HCT116 (cell line): Measurements from ENCODE around the gene AGER.

Experiments used
- EZH2 ChIP-seq: fragments of 200-600 bp; sonication (generic); IDR thresholded peaks from 2 replicates; pipeline ENCODE4 v1.6.1; 2017; ENCODE audit warnings: antibody characterized with exemption, mixed run types
- FOSL1 ChIP-seq: IDR thresholded peaks from 2 replicates; pipeline ENCODE4 v1.6.1; 2012; ENCODE audit warnings: low read depth
- JUND ChIP-seq: IDR thresholded peaks from 2 replicates; pipeline ENCODE4 v1.6.1; 2012
- POLR2A ChIP-seq: IDR thresholded peaks from 2 replicates; pipeline ENCODE4 v1.7.0; 2011; ENCODE audit warnings: borderline replicate concordance; ENCODE audit not compliant: insufficient read depth, insufficient read length; ENCODE audit errors: extremely low read depth
- POLR2AphosphoS5 ChIP-seq: IDR thresholded peaks from 2 replicates; pipeline ENCODE4 v1.6.1; 2011; ENCODE audit warnings: mild to moderate bottlenecking, low read depth, low read length, moderate library complexity
- SP1 ChIP-seq: IDR thresholded peaks from 2 replicates; pipeline ENCODE4 v1.6.1; 2012; ENCODE audit warnings: low read depth
- TF ChIP-seq, protein P1 (sequence below), 3 experiments: fragments of 200-600 bp in 1 of 3; sonication (generic) in 1 of 3; IDR thresholded peaks in 2 of 3; conservative IDR thresholded peaks in 1 of 3; 2 replicates each; pipeline ENCODE4 v1.5.1; 2012 to 2017; ENCODE audit warnings: low read depth in 2 of 3, low read length in 2 of 3, antibody characterized with exemption in 1 of 3, borderline replicate concordance in 1 of 3, control low read depth in 1 of 3, mild to moderate bottlenecking in 1 of 3, mixed read lengths in 1 of 3, mixed run types in 1 of 3, moderate library complexity in 1 of 3; ENCODE audit not compliant: insufficient read depth in 1 of 3
- TF ChIP-seq, protein P2 (sequence below): IDR thresholded peaks from 2 replicates; pipeline ENCODE4 v1.6.1; 2012

GRCh38 chr6:32171234-32171633, 12.8 kb downstream of the AGER start:
- no peak for TF ChIP-seq SP1
- TF ChIP-seq, protein P1, sequence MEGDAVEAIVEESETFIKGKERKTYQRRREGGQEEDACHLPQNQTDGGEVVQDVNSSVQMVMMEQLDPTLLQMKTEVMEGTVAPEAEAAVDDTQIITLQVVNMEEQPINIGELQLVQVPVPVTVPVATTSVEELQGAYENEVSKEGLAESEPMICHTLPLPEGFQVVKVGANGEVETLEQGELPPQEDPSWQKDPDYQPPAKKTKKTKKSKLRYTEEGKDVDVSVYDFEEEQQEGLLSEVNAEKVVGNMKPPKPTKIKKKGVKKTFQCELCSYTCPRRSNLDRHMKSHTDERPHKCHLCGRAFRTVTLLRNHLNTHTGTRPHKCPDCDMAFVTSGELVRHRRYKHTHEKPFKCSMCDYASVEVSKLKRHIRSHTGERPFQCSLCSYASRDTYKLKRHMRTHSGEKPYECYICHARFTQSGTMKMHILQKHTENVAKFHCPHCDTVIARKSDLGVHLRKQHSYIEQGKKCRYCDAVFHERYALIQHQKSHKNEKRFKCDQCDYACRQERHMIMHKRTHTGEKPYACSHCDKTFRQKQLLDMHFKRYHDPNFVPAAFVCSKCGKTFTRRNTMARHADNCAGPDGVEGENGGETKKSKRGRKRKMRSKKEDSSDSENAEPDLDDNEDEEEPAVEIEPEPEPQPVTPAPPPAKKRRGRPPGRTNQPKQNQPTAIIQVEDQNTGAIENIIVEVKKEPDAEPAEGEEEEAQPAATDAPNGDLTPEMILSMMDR (IDR thresholded peaks at IDR 0.05 in 2 of 3, conservative IDR thresholded peaks at IDR 0.05 in 1 of 3; ENCODE audit: borderline replicate concordance in 1 of 3, insufficient read depth in 1 of 3, low read depth in 2 of 3, low read length in 2 of 3), result no peak
- TF ChIP-seq POLR2AphosphoS5, result no peak
- TF ChIP-seq JUND, result no peak
- TF ChIP-seq FOSL1, result no peak
- no peak for TF ChIP-seq EZH2
- no peak for TF ChIP-seq POLR2A
- TF ChIP-seq, protein P2, sequence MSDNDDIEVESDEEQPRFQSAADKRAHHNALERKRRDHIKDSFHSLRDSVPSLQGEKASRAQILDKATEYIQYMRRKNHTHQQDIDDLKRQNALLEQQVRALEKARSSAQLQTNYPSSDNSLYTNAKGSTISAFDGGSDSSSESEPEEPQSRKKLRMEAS, result no peak
